GM10847 (cell line): ENCODE results near the gene RAVER2.

Source experiments
- POLR2A ChIP-seq: IDR thresholded peaks from 2 replicates; pipeline ENCODE4 v1.6.1; 2011; ENCODE audit not compliant: insufficient read length; ENCODE audit errors: extremely low read depth

The RAVER2 gene

GRCh38 chr1:64834734-64835133 is 89.9 kb downstream of the RAVER2 start:
- TF ChIP-seq POLR2A: no peak

- no peak for TF ChIP-seq POLR2A
These were observed 91.9 kb downstream of the RAVER2 start for GRCh38 chr1:64836802-64837201.

GRCh38 chr1:64838486-64838885 is 93.6 kb downstream of the RAVER2 start:
- no peak for TF ChIP-seq POLR2A

GRCh38 chr1:64839261-64839660 is 94.4 kb downstream of the RAVER2 start:
- no peak for TF ChIP-seq POLR2A

- no peak for TF ChIP-seq POLR2A
These were observed 95.0 kb downstream of the RAVER2 start for GRCh38 chr1:64839732-64840405.

GRCh38 chr1:64841330-64842065 is 96.6 kb downstream of the RAVER2 start:
- TF ChIP-seq POLR2A: no peak

- TF ChIP-seq POLR2A: no peak
These were observed 97.3 kb downstream of the RAVER2 start for GRCh38 chr1:64842224-64842623.

GRCh38 chr1:64843675-64844074 is 98.8 kb downstream of the RAVER2 start:
- TF ChIP-seq POLR2A: no peak

GRCh38 chr1:64844175-64844574 is 99.3 kb downstream of the RAVER2 start:
- TF ChIP-seq POLR2A: no peak

- TF ChIP-seq POLR2A: no peak
These were observed 99.7 kb downstream of the RAVER2 start for GRCh38 chr1:64844609-64845008.

- no peak for TF ChIP-seq POLR2A
These were observed 101.1 kb downstream of the RAVER2 start for GRCh38 chr1:64845831-64846425.

- no peak for TF ChIP-seq POLR2A
These were observed 101.9 kb downstream of the RAVER2 start for GRCh38 chr1:64846573-64847430.

GRCh38 chr1:64847666-64848065 is 102.8 kb downstream of the RAVER2 start:
- TF ChIP-seq POLR2A: no peak

GRCh38 chr1:64848136-64848535 is 103.3 kb downstream of the RAVER2 start:
- TF ChIP-seq POLR2A: no peak

- no peak for TF ChIP-seq POLR2A
These were observed 103.9 kb downstream of the RAVER2 start for GRCh38 chr1:64848803-64849202.

- no peak for TF ChIP-seq POLR2A
These were observed 105.1 kb downstream of the RAVER2 start for GRCh38 chr1:64849942-64850341.

- TF ChIP-seq POLR2A: no peak
These were observed 106.0 kb downstream of the RAVER2 start for GRCh38 chr1:64850846-64851245.
